Measurements from ENCODE around the gene STEAP1B.
A peak's percentile ranks its signal among the peaks of the same experiment; 100 is the strongest.
"Not testable (repeated sequence)": the region's sequence is repeated elsewhere in the genome, so short reads cannot be mapped to it uniquely, and the experiment has no call there.

DNA sequence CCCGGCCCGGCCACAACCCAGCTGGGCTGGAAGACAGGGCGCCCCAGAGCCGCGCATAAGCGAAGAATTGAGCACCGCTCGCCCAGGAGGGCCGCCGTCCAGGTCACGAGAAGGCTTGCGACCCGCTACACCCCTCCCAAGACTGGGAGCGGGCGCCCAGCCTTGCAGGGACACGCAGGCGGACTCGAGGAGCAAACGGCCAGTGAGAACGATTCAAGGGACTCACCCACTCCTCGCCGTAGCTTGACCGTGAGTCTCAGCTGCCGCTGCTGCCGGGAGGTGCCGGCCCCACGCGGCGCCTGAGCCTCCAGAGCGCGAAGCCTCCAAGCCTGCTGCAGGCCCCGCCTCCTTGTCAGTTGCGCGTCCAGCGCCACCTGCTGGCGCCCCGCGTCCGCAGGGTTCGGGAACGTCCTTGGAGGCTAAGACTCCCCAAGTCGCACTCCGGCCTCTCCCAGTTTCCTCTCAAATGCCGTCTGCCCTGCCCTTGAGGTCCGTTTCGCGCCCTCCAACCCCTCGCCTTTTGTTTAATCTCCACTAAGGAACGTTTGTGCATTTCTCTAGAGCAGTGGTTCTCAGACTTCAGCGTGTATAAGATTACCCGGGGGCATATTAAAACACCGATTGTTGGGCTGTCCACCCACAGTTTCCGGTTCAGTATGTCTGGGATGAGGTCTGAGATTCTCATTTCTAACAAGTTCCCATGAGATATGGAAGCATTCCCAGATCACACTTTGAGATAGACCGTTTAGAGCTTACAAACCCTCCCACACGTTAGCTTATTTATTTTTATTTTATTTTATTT, at the start of gene STEAP1B:
- TF ChIP-seq, protein P1, sequence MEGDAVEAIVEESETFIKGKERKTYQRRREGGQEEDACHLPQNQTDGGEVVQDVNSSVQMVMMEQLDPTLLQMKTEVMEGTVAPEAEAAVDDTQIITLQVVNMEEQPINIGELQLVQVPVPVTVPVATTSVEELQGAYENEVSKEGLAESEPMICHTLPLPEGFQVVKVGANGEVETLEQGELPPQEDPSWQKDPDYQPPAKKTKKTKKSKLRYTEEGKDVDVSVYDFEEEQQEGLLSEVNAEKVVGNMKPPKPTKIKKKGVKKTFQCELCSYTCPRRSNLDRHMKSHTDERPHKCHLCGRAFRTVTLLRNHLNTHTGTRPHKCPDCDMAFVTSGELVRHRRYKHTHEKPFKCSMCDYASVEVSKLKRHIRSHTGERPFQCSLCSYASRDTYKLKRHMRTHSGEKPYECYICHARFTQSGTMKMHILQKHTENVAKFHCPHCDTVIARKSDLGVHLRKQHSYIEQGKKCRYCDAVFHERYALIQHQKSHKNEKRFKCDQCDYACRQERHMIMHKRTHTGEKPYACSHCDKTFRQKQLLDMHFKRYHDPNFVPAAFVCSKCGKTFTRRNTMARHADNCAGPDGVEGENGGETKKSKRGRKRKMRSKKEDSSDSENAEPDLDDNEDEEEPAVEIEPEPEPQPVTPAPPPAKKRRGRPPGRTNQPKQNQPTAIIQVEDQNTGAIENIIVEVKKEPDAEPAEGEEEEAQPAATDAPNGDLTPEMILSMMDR (conservative IDR thresholded peaks at IDR 0.05; ENCODE audit: low read length), result peak; percentile 67
- TF ChIP-seq EZH2phosphoT487 (IDR thresholded peaks at IDR 0.05; ENCODE audit: borderline replicate concordance), result not testable (repeated sequence)
